DLD1 (cell line): ENCODE results near the gene ZBED2.
"Not testable (repeated sequence)": the region's sequence is repeated elsewhere in the genome, so short reads cannot be mapped to it uniquely, and the experiment has no call there.

Experiments used
- in situ Hi-C: cut with HindIII; loops from 2 replicates; pipeline ENCODE4 v1.10.0; 2017; ENCODE audit warnings: low sequenced_read_pairs

ZBED2 gene

GRCh38 chr3:111577798-111578685, 17.1 kb downstream of the ZBED2 start:
- in situ Hi-C loops, result loop anchor here (10.0 kb wide), 1 partner anchor 117 kb away; no protein-coding TSS in a partner anchor

DNA sequence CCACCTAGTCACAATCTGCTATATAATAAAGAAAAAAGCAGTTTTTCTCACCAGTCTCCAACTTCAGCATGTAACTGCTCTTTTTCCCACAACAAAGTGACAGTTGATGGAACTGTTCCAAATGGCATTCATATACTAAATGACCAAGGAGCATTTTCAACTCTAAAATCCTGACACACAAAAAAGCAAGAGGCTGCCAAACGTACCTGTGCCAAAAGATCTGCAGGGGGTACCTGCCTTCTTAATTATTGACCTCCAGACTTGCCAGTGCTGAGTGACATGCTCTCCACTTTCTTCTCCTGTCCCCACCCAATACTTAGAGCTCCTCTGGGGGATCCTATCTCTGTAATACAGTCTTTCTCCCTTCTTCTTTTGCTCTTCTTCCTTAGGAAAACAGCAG, 18.0 kb downstream of the ZBED2 start:
- in situ Hi-C loops, result loop anchor here (10.0 kb wide), 1 partner anchor 118 kb away; no protein-coding TSS in a partner anchor

DNA sequence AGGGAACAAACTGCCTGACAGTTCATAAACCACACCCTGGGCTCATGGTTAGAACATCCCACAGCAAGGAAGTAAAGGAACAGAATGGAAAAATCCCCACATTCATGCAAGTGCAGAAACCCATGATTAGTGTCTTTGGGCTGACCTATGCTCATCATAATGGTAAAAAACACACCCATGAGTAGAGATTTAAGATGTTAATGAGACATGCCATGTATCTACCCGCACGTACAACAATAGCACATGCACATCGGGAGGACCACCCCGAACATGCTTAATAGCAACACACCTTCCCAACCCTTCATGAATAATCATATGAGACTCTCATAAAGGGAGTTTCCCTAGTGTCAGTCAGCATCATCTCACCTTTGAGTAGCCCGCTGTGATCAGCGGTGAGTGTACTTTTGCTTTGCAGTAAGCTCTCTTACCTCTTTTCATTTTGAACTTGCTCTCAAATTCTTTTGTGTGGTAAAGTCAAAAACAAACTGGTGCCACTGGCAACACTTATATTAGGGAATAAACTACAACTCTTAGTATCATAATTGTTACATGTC, 23.2 kb downstream of the ZBED2 start:
- in situ Hi-C loops, result loop anchor here (10.0 kb wide), 1 partner anchor 123 kb away; no protein-coding TSS in a partner anchor

DNA sequence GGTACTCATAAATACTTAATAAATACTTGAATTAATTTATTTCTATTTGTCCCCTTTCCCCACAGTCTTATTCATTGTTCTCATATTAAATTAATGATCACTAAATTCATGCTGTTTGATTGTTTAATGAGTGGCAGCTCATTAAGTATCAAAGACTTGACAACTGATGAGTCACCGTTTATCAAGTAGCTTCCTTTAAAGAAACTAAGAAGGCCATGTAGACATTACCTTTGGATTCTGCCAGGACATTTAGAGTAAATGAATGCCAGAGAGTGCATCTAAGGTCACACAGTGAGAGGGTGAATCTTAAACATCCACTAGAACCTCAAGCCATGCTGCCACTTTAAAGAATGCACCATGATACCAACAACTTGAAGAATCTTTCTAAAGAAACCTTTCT, 23.9 kb downstream of the ZBED2 start:
- in situ Hi-C loops, result loop anchor here (10.0 kb wide), 1 partner anchor 124 kb away; no protein-coding TSS in a partner anchor

- in situ Hi-C loops, result loop anchor here (10.0 kb wide), 1 partner anchor 124 kb away; no protein-coding TSS in a partner anchor
Measured at GRCh38 chr3:111570404-111571030, 24.6 kb downstream of the ZBED2 start.

DNA sequence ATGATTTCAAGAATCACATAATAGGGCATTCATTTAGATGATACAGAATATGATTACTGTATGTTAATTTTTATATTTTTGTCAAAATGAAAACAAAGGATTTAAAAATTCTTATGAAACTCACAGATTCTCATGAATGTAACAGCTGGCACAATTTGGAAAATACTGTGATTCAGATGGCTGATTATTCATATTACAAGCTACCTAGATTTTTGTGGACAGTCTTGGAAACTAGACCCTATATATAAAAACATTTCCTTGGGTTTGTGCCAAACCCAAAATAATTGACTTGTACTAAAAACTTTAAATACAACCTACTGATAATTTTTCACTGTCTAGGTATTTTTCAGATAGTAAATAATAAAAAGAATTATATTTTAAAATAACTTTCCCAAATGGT, 26.2 kb downstream of the ZBED2 start:
- in situ Hi-C loops, result no loop called here

DNA sequence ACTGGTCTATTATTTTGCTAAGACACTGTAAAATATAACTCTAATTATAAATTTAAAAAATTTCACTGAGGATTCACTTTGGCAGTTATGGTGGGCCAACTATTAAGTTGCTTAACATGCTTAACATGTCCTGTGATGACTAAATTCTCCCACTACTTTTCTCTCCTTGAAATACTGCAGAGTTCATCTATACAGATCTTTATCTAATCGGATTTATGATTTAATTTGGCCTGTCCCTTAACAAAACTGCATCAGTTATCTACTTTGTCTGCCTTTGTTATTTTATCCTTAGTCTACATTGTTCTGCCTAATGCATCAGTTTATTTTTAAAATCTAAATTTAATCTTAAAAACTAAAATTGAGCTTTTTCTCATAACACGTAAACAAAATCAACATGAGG, 26.8 kb downstream of the ZBED2 start:
- in situ Hi-C loops, result no loop called here

DNA sequence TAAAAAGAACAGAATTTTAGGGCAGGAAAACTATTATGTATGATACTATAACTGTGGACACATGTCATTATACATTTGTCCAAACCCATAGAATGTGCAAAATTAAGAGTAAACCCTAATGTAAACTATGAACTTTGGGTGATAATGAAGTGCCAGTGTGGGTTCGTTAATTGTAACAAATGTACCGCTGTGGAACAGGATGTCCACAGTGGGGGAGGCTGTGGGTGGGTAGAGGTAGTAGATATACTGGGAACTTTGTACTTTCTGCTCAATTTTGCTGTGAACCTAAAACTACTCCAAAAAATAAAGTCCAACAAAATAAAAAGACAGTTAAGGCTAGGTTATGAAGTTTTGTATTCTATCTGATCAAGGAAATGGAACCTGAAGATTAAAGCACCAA, 28.3 kb downstream of the ZBED2 start:
- in situ Hi-C loops, result no loop called here

GRCh38 chr3:111561902-111562301, 33.2 kb downstream of the ZBED2 start:
- in situ Hi-C loops, result not testable (repeated sequence)

GRCh38 chr3:111548756-111549155, 46.4 kb downstream of the ZBED2 start:
- in situ Hi-C loops, result no loop called here

- in situ Hi-C loops, result no loop called here
Measured at GRCh38 chr3:111548092-111548491, 47.1 kb downstream of the ZBED2 start.

DNA sequence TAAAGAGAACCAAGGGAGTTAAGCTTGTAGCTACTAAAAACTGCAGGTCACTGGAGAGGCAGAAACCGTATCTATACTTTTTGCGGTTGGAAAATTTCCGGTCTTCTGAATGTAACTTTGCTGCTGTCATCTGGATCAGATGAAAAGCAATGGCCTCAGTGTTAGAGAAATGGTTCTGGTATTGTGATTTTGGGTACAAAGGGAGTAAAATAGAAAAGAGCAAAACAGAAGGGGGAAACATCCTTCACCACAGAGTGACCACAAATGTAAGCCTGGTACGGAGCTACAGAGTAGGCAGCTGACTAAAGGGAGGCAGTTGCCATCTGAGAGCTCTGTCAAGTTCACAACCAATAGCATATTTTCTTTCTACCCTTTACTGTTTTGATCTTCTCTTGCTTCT, 47.5 kb downstream of the ZBED2 start:
- in situ Hi-C loops, result no loop called here

GRCh38 chr3:111545349-111545748, 49.8 kb downstream of the ZBED2 start:
- in situ Hi-C loops, result no loop called here
